ENCODE results near the gene PRICKLE3.
"Not testable (repeated sequence)": the region's sequence is repeated elsewhere in the genome, so short reads cannot be mapped to it uniquely, and the experiment has no call there.

The PRICKLE3 gene

DNA sequence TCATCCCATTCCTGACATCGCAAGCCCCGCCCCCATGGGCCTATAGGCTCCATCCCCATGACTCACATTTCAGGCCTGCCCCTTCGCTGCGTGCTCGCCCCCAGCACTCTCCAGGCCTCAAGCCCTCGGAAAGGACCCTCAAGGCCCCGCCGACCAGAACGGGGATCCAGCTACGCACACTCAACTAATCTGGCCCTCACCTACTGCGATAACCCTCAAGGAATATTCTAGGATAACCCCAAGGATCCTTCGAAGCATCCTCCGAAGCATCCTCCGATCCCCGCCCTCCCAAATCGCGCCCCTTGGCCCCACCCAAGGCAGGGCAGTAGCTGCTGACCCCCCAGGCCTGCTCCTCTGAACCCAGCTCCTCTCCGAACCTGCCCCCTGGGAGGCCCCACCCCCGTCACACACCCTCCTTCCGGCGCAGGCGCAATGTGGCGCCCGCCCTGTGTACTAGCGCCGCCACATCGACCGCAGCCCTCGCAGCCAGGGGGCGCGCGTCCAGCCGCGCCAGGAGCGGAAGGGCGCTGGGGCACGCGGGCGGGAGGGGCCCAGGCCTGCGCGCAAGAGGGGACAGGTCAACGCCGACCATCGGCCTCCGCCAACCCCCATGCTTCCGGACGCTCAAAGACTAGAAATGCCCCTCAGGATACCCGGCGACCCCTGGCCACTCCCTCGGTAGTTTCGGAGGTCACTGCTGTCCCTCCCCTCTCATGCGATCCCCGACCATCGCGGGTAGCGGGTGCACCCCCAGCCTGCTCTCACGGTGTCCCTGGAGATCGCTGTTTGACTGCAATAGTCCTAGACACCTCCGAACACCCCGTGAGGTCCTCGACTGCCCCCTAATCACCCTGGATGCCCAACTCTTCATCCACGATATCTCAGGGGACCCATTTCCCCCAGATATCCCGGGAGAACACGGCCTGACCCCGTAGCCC lies 30.0 kb downstream of the PRICKLE3 start:
- peak; percentile 72 for DNase-seq (ENCODE audit: low read depth)

DNA sequence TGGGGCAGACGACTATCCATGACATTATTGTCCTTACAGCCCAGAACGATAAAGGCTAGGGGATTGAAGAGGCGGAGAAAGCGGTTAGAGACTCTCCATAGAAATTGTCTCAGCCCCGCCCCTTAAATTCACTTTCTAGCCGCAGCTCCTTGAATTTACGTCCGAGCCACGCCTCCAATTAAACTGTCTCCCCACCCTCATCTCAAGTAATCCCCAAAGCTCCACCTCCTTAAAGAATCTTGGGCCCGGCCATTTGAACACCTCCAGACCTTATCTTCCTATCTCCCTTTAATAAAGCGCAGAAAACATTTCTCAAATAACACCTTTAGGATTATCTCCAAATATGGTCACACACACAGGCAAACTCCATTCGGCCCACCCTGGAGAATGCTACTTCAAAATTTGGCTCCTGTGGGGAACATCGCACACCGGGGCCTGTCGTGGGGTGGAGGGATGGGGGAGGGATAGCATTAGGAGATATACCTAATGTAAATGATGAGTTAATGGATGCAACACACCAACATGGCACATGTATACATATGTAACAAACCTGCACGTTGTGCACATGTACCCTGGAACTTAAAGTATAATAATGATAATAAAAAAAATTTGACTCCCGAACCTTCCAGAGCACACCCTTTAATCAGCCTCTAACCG lies 30.8 kb downstream of the PRICKLE3 start:
- DNase-seq (ENCODE audit: low read depth) = no peak

DNA sequence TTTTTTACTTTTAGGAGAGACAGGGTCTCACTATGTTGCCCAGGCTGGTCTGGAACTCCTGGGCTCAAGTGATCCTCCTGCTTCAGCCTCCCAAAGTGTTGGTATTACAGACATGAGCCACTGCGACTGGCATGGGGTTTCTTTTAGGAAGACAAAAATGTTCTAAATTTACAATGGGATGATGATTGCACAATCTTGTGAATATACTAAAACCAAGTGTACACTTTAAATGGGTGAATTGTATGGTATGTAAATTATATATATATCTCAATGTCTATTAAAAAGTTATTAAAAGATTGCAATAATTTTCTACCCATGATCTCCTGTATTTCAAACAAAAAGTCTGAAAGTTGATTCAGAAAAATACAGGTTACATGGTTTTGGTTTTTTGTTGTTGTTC lies 32.7 kb downstream of the PRICKLE3 start:
- DNase-seq (ENCODE audit: low read depth) = no peak

DNA sequence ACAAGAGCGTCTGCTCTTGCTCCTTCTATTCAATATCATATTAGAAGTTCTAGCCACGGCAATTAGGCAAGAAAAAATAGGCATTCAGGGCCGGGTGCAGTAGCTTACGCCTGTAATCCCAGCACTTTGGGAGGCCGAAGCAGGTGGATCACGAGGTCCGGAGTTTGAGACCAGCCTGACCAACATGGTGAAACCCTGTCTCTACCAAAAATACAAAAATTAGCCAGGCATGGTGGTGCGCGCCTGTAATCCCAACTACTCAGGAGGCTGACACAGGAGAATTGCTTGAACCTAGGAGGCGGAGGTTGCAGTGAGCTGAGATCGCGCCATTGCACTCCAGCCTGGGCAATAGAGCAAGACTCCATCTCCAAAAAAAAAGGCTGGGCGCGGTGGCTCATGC lies 36.9 kb downstream of the PRICKLE3 start:
- DNase-seq (ENCODE audit: low read depth) = not testable (repeated sequence)

DNA sequence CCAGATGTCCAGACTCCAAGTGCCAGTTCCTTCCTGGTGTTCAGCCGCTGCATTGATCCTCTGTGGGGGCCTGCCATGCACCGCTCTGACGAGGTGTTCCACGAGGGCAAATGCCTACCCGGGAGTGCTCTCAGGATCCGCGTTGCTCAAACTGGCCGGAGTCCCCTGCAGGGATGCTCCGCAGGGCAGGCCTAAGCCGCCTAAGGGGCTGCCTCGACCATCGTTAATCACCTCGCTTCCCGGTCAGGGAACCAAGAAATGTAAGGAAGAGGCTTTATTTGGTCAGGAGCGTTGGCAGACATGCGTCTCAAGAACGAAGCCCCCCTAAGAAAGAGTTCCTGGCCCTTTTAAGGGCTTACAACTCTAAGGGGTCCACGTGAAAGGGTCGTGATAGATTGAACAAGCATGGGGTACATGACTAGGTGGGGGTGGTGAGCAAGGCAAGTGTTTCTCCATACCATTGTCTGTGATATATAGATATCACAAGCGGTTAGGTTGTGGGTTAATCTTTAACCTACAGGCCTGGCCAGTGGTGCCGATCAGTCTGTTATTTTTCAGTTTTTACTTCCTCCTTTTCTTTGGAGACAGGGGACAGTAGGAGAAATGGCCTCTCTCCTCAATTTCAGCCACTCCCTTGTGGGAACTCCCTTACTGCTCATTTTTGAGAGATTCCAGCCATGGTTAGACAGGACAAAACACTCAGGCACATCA lies 37.6 kb downstream of the PRICKLE3 start:
- DNase-seq (ENCODE audit: low read depth) = not testable (repeated sequence)

DNA sequence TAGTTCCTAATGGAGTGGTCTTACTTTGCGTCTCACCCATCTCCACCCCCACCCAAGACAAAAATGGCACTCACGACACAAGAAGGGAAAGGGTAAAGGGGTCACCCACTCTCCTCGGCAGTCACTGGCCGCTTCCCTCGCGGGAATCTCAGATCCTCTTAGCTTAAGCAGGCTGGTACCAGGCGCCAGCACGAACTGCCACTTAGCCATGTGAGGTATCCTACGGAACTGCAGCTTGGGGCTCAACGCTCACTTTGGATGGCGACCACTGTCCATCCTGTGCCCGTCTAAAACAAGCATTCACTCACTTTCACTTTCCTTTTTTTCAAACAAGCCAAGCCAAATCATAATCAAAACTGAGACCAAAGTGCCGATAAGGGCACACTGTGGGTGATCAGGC lies 38.2 kb downstream of the PRICKLE3 start:
- DNase-seq (ENCODE audit: low read depth) = no peak

DNA sequence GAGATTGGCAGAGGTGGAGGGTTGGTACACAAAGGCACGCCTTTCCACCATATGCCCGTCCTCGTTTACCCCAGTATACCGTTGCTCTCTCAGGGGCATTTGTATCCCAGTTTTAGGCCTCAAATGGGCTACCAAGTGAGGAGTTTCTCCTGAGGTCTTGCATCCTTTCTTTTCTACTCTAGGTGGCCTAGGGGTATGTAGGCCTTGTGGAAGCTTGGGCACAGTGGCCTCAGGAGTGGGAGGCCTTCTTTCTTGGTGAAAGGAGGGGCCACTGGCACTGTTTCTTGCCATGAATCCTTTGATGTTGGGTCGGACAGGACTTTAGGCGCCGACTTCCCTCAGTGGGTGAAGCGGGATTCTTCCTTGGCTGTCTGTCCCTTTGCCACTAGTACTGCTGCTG lies 38.9 kb downstream of the PRICKLE3 start:
- no peak for DNase-seq (ENCODE audit: low read depth)

DNA sequence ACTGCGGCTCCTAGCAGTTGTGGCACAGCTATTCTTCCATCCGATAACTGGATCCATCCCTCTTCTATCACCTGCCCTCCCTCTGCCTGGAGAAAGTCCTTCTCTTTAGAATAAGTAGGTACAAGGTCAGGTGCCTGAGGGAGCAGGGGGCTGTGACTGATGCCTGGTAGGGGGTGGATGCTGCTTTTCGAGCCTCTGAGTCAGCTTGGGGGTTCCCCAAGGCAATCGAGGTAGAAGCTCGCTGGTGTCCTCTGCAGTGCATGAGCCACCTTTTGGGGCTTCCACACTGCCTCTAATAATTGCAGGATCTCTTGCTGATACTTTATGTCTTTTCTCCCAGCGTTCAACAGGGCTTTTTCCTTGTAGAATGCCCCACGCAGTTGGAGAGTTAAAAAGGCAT lies 43.0 kb downstream of the PRICKLE3 start:
- DNase-seq (ENCODE audit: low read depth) = not testable (repeated sequence)

DNA sequence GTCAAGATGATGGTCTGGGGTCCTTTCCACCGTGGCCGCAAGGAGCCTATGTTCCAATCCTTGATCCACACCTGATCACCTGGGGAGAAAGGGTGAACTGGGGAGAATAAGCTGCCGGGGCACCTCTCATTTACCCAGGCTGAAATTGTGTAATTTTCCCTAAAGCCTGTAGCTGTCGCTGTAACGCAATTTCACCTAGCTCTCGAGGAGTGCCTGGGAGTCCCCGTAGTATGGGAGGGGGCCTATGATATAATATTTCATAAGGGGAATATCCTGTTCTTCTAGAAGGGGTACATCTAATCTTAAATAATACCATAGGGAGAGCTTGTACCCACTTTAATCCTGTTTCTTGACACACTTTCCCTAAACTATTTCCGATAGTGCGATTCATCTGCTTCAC lies 43.9 kb downstream of the PRICKLE3 start:
- DNase-seq (ENCODE audit: low read depth) = not testable (repeated sequence)

DNA sequence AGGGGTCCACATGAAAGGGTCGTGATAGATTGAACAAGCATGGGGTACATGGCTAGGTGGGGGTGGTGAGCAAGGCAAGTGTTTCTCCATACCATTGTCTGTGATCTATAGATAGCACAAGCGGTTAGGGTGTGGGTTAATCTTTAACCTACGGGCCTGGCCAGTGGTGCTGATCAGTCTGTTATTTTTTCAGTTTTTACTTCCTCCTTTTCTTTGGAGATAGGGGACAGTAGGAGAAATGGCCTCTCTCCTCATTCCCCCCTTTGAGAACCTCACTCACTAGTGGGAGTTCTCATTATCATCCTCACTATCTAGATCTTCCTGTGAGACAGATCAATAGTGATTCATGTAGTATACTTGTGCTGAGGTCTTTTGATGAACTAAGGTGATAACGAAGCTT lies 46.5 kb downstream of the PRICKLE3 start:
- no peak for DNase-seq (ENCODE audit: low read depth)

DNA sequence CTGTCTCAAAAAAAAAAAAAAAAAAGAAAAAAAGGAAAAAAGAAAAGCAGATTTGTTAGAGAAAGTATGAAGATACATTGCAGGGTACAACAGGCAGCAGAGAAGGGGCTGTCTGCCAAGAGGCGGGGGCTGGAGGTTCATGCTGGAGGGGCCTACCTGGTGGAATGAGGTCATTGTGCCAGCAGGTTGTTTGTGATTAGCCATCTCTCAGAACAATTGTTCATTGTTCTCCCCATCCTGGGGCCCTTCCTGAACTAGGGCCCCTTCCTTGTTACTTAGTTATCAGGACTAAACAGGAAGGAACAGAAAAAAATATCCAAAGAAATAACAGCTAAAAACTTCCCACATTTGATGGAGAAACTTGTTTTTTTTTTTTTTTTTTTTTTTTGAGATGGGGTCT lies 48.7 kb downstream of the PRICKLE3 start:
- DNase-seq (ENCODE audit: low read depth) = no peak

DNA sequence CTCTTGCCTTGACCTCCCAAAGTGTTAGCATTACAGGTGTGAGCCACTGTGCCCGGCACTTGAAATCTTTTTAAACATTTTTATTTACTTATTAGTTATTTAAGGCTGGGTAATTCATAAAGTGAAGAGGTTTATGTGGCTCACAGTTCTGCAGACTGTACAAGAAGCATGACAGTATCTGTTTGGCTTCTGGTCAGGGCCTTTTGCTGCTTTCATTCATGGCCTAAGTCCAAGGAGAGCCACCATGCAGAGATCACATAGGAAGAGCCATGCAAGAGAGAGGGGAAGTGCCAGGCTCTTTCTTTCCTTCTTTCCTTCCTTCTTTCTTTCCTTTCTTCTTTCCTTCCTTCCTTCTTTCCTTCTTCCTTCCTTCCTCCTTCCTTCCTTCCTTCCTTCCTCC lies 52.4 kb downstream of the PRICKLE3 start:
- DNase-seq (ENCODE audit: low read depth) = no peak

DNA sequence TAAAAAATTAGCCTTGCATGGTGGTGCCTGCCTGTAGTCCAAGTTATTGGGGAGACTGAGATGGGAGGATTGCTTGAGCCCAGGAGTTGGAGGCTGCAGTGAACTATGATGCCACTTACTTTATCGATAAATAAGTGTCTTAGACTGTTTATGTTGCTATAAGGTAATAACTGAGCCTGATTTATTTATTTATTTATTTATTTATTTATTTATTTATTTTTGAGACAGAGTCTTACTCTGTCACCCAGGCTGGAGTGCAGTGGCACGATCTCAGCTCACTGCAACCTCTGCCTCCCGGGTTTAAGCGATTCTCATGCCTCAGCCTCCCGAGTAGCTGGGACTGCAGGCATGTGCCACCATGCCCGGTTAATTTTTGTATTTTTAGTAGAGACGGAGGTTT lies 53.9 kb downstream of the PRICKLE3 start:
- not testable (repeated sequence) for DNase-seq (ENCODE audit: low read depth)

DNA sequence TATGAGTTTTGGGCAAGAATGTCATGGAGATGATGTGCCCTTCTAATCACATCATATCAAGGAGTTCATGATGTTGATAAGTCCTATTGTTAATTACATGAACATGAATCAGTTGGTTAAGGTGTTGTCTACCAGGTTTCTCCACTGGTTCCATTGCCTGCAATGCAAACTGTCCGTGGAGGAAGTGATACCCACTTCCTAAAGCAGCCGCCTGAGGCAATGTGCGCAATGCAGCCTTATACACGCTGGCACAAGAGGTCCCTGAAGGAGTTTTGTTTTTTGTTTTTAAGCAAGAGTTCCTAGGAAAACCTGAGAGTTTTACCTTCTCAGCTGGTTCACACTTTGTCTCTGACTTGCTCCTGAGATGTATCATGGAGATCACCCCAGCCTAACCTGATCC lies 56.7 kb downstream of the PRICKLE3 start:
- DNase-seq (ENCODE audit: low read depth) = no peak

DNA sequence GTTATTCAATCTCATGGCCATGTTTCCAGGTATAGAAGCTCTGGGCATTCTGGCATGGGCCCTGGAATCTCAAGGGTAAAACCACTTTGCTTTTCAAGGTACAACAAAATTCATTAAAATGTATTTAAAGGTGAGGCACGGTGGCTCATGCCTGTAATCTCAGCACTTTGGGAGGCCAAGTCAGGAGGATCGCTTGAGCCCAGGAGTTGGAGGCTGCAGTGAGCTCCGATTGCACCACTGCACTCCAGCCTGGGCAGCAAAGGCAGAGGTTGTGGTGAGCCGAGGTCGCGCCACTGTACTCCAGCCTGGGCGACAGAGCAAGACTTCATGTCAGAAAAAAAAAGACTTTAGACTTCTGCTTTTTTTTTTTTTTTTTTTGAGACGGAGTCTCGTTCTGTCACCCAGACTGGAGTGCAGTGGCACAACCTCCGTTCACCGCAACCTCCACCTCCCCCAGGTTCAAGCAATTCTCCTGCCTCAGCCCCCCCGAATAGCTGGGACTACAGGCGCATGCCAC lies 58.4 kb downstream of the PRICKLE3 start:
- not testable (repeated sequence) for DNase-seq (ENCODE audit: low read depth)
